HepG2 (cell line): ENCODE measurements around the gene SNAI3. TPM values are rescaled to one million over a fixed set of nuclear protein-coding genes. Genes with fewer than 3 reads are reported as not detected.

Experiments used
- AGO1 ChIP-seq: fragments of 200-400 bp; formaldehyde crosslinking; IDR thresholded peaks from 2 replicates; pipeline ENCODE4 v1.6.1; 2017; ENCODE audit warnings: mild to moderate bottlenecking, low read depth, low read length, moderate library complexity; ENCODE audit not compliant: poor library complexity, severe bottlenecking
- ATF7 ChIP-seq, 2 experiments: fragments of 450-650 bp in 1 of 2; sonication (generic) in 1 of 2; formaldehyde crosslinking in 1 of 2; IDR thresholded peaks; 2 replicates each; pipeline versions ENCODE4 v1.4.0 to v1.6.1; 2016 to 2020; ENCODE audit warnings: antibody characterized with exemption in 1 of 2, mild to moderate bottlenecking in 1 of 2, missing genetic modification reagents in 1 of 2
- EHMT2 ChIP-seq: fragments of 200-600 bp; sonication (generic); IDR thresholded peaks from 2 replicates; pipeline ENCODE4 v1.7.0; 2017; ENCODE audit warnings: antibody characterized with exemption, low read depth, low read length, borderline replicate concordance
- FOXK1 ChIP-seq: sonication (generic); formaldehyde crosslinking; IDR thresholded peaks from 2 replicates; pipeline ENCODE4 v1.4.0; 2020; ENCODE audit warnings: low read depth, missing genetic modification reagents, borderline replicate concordance
- KLF11 ChIP-seq: IDR thresholded peaks from 2 replicates; pipeline ENCODE4 v1.6.1; 2016; ENCODE audit warnings: missing compliant biosample characterization
- MBD4 ChIP-seq: IDR thresholded peaks from 2 replicates; pipeline ENCODE4 v1.6.1; 2012; ENCODE audit warnings: low read length, inconsistent platforms, borderline replicate concordance
- MYPOP ChIP-seq: sonication (generic); formaldehyde crosslinking; IDR thresholded peaks from 2 replicates; pipeline ENCODE4 v1.8.1; 2023; ENCODE audit warnings: mild to moderate bottlenecking, moderate library complexity, missing genetic modification reagents
- NFE2L2 ChIP-seq: fragments of 150-350 bp; IDR thresholded peaks from 2 replicates; pipeline ENCODE4 v1.6.1; 2014; ENCODE audit warnings: low read length
- NFYB ChIP-seq: sonication (generic); formaldehyde crosslinking; IDR thresholded peaks from 2 replicates; pipeline ENCODE4 v1.4.0; 2020; ENCODE audit warnings: missing genetic modification reagents
- PITX1 ChIP-seq: sonication (generic); formaldehyde crosslinking; IDR thresholded peaks from 2 replicates; pipeline ENCODE4 v1.5.1; 2020; ENCODE audit warnings: mild to moderate bottlenecking, missing genetic modification reagents
- PTBP1 ChIP-seq: fragments of 200-400 bp; formaldehyde crosslinking; IDR thresholded peaks from 2 replicates; pipeline ENCODE4 v1.6.1; 2018; ENCODE audit warnings: low read length, low read depth; ENCODE audit not compliant: poor library complexity, severe bottlenecking
- RAD21 ChIP-seq: fragments of 450-650 bp; formaldehyde crosslinking; IDR thresholded peaks from 2 replicates; pipeline ENCODE4 v1.5.0; 2020; ENCODE audit warnings: mild to moderate bottlenecking
- RBM22 ChIP-seq: fragments of 200-400 bp; formaldehyde crosslinking; optimal IDR thresholded peaks from 2 replicates; pipeline ENCODE3; 2017; ENCODE audit warnings: mild to moderate bottlenecking, low read length, moderate library complexity
- SRSF1 ChIP-seq: fragments of 200-400 bp; formaldehyde crosslinking; optimal IDR thresholded peaks from 2 replicates; pipeline ENCODE3; 2017; ENCODE audit warnings: mild to moderate bottlenecking, low read depth, low read length, moderate library complexity
- TGIF2 ChIP-seq: IDR thresholded peaks from 2 replicates; pipeline ENCODE4 v1.6.1; 2016; ENCODE audit warnings: control low read depth, missing compliant biosample characterization
- U2AF1 ChIP-seq: fragments of 200-400 bp; formaldehyde crosslinking; optimal IDR thresholded peaks from 2 replicates; pipeline ENCODE3; 2017; ENCODE audit warnings: mild to moderate bottlenecking, low read depth, low read length
- XBP1 ChIP-seq: sonication (generic); formaldehyde crosslinking; IDR thresholded peaks from 2 replicates; pipeline ENCODE4 v1.5.0; 2020; ENCODE audit warnings: missing genetic modification reagents
- ZBTB10 ChIP-seq: sonication (generic); formaldehyde crosslinking; IDR thresholded peaks from 2 replicates; pipeline ENCODE4 v1.4.0; 2020; ENCODE audit warnings: missing genetic modification reagents, borderline replicate concordance
- ZC3H13 ChIP-seq: sonication (generic); formaldehyde crosslinking; IDR thresholded peaks from 2 replicates; pipeline ENCODE4 v1.8.1; 2023; ENCODE audit warnings: mild to moderate bottlenecking, missing genetic modification reagents, moderate library complexity
- ZNF17 ChIP-seq: sonication (generic); formaldehyde crosslinking; IDR thresholded peaks from 2 replicates; pipeline ENCODE4 v1.5.0; 2020; ENCODE audit warnings: mild to moderate bottlenecking, missing genetic modification reagents
- ZNF292 ChIP-seq: sonication (generic); formaldehyde crosslinking; IDR thresholded peaks from 2 replicates; pipeline ENCODE4 v1.8.1; 2022; ENCODE audit warnings: mild to moderate bottlenecking, low read depth, missing genetic modification reagents, borderline replicate concordance
- ZNF775 ChIP-seq: sonication (generic); formaldehyde crosslinking; IDR thresholded peaks from 2 replicates; pipeline ENCODE4 v1.4.0; 2020; ENCODE audit warnings: missing genetic modification reagents, mild to moderate bottlenecking, moderate library complexity, borderline replicate concordance
- ZNF781 ChIP-seq: sonication (generic); formaldehyde crosslinking; IDR thresholded peaks from 2 replicates; pipeline ENCODE4 v1.5.1; 2020; ENCODE audit warnings: borderline replicate concordance, mild to moderate bottlenecking, missing genetic modification reagents; ENCODE audit errors: not compliant biosample characterization
- ZUFSP ChIP-seq: sonication (generic); formaldehyde crosslinking; IDR thresholded peaks from 2 replicates; pipeline ENCODE4 v1.9.0; 2021; ENCODE audit warnings: missing genetic modification reagents, mild to moderate bottlenecking, borderline replicate concordance
- polyA plus RNA-seq, 8 experiments: library from polyadenylated mRNA; depleted of rRNA in 3 of 8; stranded (reverse) in 7 of 8; unstranded in 1 of 8; fragments of >200 nt; fragmentation: Illumina TruSeq in 4 of 8; extraction: Trizol in 4 of 8; gene quantifications; 2 replicates each; pipeline versions ENCODE4 v1.2.1 to v1.2.3, GENCODE V29; 2011 to 2016; ENCODE audit warnings: low read depth in 4 of 8, missing spikeins in 1 of 8, mixed read lengths in 1 of 8; ENCODE audit not compliant: insufficient read depth in 1 of 8
- total RNA-seq, 5 experiments: library from RNA; depleted of rRNA; stranded (reverse); fragments of >200 nt; fragmentation: Illumina TruSeq; extraction: Trizol; gene quantifications; 2 replicates each; pipeline ENCODE4 v1.2.3, GENCODE V29; 2016; ENCODE audit warnings: low read depth in 1 of 5

SNAI3 gene
- total and polyA plus RNA-seq, 2 of the 13 experiments (the other 11 are each of a cell fraction or from before 2014, with no cell fraction given) = 0.09 to 0.18 TPM

GRCh38 chr16:88700636-88701482, 14.6 kb upstream of the SNAI3 start (continued):
- TF ChIP-seq ZBTB10 (0 out of 2 replicates have a peak, but pooled peaks have one; percentile 22), ZUFSP (CRISPR knock-in tag) (no peak), ZNF292 (CRISPR knock-in tag) (0 out of 2 replicates have a peak, but pooled peaks have one; percentile 51), ZNF17 (CRISPR knock-in tag) (no peak), MYPOP (0 out of 2 replicates have a peak, but pooled peaks have one; percentile 76), NFYB (CRISPR knock-in tag) (peak; percentile 11; the same call in 1 of the 2 replicates), U2AF1 (peak; percentile 73), RBM22 (no peak), KLF11 (no peak), PITX1 (peak; percentile 90), SRSF1 (peak; percentile 99), MBD4 (no peak), ATF7 (IDR thresholded peaks at IDR 0.05) (no peak), ATF7 (CRISPR knock-in tag; IDR thresholded peaks at IDR 0.05) (no peak), FOXK1 (peak; percentile 46; the same call in 1 of the 2 replicates), TGIF2 (CRISPR knock-in tag) (peak; percentile 89), EHMT2 (no peak), AGO1 (peak; percentile 88), ZNF781 (CRISPR knock-in tag) (peak; percentile 65), NFE2L2 (no peak), ZC3H13 (CRISPR knock-in tag) (0 out of 2 replicates have a peak, but pooled peaks have one; percentile 72), XBP1 (CRISPR knock-in tag) (no peak), ZNF775 (CRISPR knock-in tag) (no peak), RAD21 (CRISPR knock-in tag) (peak; percentile 13), PTBP1 (no peak)
